Epithelial cell of proximal tubule (primary cell): ENCODE data around the gene ENO2. TPM values are rescaled to one million over a fixed set of nuclear protein-coding genes. Genes with fewer than 3 reads are reported as not detected.
A peak's percentile ranks its signal among the peaks of the same experiment; 100 is the strongest.
"Not testable (repeated sequence)": the region's sequence is repeated elsewhere in the genome, so short reads cannot be mapped to it uniquely, and the experiment has no call there.

Experiments
- DNase-seq: peaks from one replicate; pipeline ENCODE4 v3.0.0-alpha.2; 2011; ENCODE audit warnings: low read depth
- H3K4me3 ChIP-seq: 2 replicates; pipeline ENCODE4 v1.5.1; 2011; ENCODE audit warnings: low read depth, mild to moderate bottlenecking, low read length
- total RNA-seq: library from RNA; depleted of rRNA; stranded (reverse); fragments of >200 nt; gene quantifications from 2 replicates; pipeline ENCODE4 v1.2.3, GENCODE V29; 2015
- TF ChIP-seq, protein P1 (sequence below): conservative IDR thresholded peaks from 2 replicates; pipeline ENCODE4 v1.5.1; 2012; ENCODE audit warnings: low read depth, mild to moderate bottlenecking, low read length

Gene ENO2
- total RNA-seq, 1 donor from 2014 or later: 97.0 TPM

GRCh38 chr12:6869049-6870021, 45.0 kb upstream of the ENO2 start:
- TF ChIP-seq, protein P1, sequence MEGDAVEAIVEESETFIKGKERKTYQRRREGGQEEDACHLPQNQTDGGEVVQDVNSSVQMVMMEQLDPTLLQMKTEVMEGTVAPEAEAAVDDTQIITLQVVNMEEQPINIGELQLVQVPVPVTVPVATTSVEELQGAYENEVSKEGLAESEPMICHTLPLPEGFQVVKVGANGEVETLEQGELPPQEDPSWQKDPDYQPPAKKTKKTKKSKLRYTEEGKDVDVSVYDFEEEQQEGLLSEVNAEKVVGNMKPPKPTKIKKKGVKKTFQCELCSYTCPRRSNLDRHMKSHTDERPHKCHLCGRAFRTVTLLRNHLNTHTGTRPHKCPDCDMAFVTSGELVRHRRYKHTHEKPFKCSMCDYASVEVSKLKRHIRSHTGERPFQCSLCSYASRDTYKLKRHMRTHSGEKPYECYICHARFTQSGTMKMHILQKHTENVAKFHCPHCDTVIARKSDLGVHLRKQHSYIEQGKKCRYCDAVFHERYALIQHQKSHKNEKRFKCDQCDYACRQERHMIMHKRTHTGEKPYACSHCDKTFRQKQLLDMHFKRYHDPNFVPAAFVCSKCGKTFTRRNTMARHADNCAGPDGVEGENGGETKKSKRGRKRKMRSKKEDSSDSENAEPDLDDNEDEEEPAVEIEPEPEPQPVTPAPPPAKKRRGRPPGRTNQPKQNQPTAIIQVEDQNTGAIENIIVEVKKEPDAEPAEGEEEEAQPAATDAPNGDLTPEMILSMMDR: peak; percentile 90
- DNase-seq: no peak
- H3K4me3 ChIP-seq: peak overlapping the region; percentile 89

DNA sequence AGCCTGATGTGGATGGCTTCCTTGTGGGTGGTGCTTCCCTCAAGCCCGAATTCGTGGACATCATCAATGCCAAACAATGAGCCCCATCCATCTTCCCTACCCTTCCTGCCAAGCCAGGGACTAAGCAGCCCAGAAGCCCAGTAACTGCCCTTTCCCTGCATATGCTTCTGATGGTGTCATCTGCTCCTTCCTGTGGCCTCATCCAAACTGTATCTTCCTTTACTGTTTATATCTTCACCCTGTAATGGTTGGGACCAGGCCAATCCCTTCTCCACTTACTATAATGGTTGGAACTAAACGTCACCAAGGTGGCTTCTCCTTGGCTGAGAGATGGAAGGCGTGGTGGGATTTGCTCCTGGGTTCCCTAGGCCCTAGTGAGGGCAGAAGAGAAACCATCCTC, 44.1 kb upstream of the ENO2 start:
- not testable (repeated sequence) for H3K4me3 ChIP-seq, DNase-seq

DNA sequence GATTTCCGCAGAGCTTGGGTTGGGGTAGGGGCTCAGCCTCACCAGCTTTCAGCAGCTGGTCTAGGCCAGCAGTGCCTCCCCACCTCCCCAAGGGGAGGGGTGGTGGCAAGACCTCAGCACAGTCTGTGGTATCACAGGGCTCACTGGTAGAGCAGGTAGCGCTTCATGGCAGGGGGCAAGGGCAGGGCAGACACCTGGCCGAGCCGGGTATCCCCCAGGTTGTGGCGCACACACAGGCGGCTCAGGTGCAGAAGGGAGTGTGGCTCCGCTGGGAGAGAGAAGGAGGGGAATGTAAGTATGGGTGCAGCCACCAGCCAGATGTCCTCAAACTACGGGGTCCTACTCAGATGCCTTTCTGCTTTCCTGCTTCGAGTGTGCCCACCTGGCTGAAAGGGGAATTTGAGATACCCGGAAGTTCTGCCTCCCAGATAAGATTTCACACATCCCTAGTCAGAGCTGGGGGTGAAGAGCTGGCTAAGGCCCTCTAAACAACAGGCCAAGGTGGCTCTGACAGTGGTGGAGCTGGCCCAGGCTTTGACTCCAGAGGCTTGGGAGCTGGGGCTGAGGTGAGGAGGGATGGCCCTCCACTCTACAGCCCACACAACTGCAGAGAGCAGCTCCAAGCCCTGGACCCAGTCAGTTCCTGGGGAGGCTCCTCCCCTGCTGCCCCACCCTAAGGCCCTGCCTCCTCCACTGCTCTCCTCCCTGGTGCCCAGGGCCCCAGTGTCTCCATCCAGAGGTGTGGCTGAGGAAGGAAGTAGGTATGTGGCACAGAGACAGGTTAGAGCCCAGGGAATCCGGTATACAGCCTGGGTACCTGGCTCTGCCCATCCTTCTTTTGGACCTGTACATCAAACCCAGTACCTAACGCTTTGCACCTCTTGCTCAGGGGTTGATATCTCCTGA, 43.1 kb upstream of the ENO2 start:
- peak overlapping the region; percentile 92 for H3K4me3 ChIP-seq
- TF ChIP-seq, protein P1: peak; percentile 3

GRCh38 chr12:6872073-6873048, 42.0 kb upstream of the ENO2 start:
- peak overlapping the region; percentile 92 for H3K4me3 ChIP-seq
- no peak for DNase-seq
- TF ChIP-seq, protein P1: peak; percentile 92

More for the DNA sequence above, 43.1 kb upstream of the ENO2 start:
- DNase-seq: no peak

DNA sequence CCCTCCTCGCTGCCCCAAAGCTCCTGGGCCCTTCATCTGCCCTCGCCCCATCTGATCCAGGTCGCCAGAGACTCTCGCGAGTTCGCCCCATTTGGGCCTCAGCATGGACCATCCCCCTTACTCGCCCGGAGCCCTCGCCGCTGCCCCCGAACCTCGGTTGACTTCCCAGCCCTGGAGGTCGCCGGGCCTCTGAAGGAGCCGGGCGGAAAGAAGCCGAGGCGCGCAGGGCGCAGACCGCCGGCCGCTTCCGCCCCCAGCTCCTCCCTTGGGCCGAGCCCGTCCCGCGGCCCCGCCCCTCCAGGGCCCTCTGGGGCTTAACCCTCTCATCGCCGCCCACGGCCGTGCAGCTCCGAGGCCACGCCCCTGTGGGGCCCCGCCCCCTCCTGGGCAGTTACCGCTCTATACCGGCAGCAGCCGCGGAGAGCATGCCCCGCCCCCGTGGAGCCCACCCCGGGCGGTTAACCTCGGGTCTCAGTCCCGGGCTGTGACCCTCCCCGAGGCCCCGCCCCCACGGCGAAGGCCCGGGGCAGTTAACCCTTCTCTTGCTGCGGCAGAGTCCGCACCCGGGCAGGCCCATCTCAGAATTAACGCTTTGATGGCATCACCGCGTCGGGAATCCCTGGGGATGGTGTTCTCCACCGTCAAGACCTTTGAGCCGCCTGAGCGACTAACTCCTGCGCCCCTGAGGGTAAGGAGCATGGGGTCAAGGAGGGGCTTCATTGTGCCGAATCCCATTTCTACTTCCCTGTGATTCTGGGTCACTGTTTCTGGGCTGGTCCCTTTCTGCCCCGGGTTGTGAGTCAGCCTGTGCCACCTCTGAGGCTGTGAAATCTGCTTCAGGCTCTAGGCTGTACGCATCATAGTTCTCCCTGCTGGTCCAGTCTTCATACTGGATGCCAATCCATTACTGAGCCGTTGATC, 41.0 kb upstream of the ENO2 start, which contains the start of gene SPSB2:
SPSB2 (minus strand) TSS at position 210 of the 921 bp plus-strand sequence. CDS start 402 bp downstream, outside the sequence.
- TF ChIP-seq, protein P1: no peak
- no peak for DNase-seq
- peak within 1 kb of the TSS; percentile 92 for H3K4me3 ChIP-seq

GRCh38 chr12:6874015-6874368, 40.4 kb upstream of the ENO2 start:
- not testable (repeated sequence) for DNase-seq
- H3K4me3 ChIP-seq: peak overlapping the region; percentile 92

DNA sequence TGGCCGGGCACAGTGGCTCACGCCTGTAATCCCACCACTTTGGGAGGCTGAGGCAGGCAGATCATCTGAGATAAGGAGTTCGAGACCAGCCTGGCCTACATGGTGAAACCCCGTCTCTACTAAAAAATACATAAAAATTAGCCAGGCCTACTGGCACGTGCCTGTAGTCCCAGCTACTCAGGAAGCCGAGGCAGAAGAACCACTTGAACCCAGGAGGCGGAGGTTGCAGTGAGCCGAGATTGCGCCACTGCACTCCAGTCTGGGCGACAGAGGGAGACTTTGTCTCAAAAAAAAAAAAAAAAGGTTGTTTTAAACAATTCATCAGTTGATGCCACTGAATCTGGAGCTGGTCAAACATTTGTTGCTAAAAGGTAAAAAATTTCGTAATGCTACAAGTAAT, 34.6 kb upstream of the ENO2 start:
- DNase-seq, H3K4me3 ChIP-seq: not testable (repeated sequence)
